Endometrial microvascular endothelial cells (primary cell): ENCODE measurements around the gene SLC35A3. TPM values are rescaled to one million over a fixed set of nuclear protein-coding genes. Genes with fewer than 3 reads are reported as not detected.
"Not testable (repeated sequence)": the region's sequence is repeated elsewhere in the genome, so short reads cannot be mapped to it uniquely, and the experiment has no call there.

Experiments
- in situ Hi-C: cut with HindIII; loops from 2 replicates; pipeline ENCODE4 v1.10.0; 2017; ENCODE audit warnings: low sequenced_read_pairs, low pct_unique_long_range_greater_than_20kb; ENCODE audit errors: inconsistent ontology term
- total RNA-seq: library from RNA; depleted of rRNA; stranded (reverse); fragments of >200 nt; gene quantifications from one replicate; pipeline ENCODE4 v1.2.3, GENCODE V29; 2015; ENCODE audit errors: inconsistent ontology term

The SLC35A3 gene
- total RNA-seq, 1 donor from 2014 or later, result 20.5 TPM

- in situ Hi-C loops, result no loop called here
These were observed 502 bp upstream of the SLC35A3 start for GRCh38 chr1:99969260-99969728.

- in situ Hi-C loops, result no loop called here
These were observed 988 bp downstream of the SLC35A3 start for GRCh38 chr1:99970713-99971255.

- in situ Hi-C loops, result not testable (repeated sequence)
These were observed 2.3 kb downstream of the SLC35A3 start for GRCh38 chr1:99972066-99972465.

- in situ Hi-C loops, result no loop called here
These were observed 5.7 kb downstream of the SLC35A3 start for GRCh38 chr1:99975529-99975928.

GRCh38 chr1:99977326-99977725 lies 7.5 kb downstream of the SLC35A3 start:
- in situ Hi-C loops, result not testable (repeated sequence)

- in situ Hi-C loops, result no loop called here
These were observed 8.4 kb downstream of the SLC35A3 start for GRCh38 chr1:99978218-99978617.

GRCh38 chr1:99979091-99979490 lies 9.3 kb downstream of the SLC35A3 start:
- in situ Hi-C loops, result no loop called here

GRCh38 chr1:99980928-99981327 lies 11.1 kb downstream of the SLC35A3 start:
- in situ Hi-C loops, result no loop called here

GRCh38 chr1:99986656-99987225 lies 16.9 kb downstream of the SLC35A3 start:
- in situ Hi-C loops, result no loop called here

- in situ Hi-C loops, result no loop called here
These were observed 18.5 kb downstream of the SLC35A3 start for GRCh38 chr1:99988210-99988765.

GRCh38 chr1:99992044-99992722 lies 22.4 kb downstream of the SLC35A3 start:
- in situ Hi-C loops, result no loop called here

GRCh38 chr1:99992760-99993467 lies 23.1 kb downstream of the SLC35A3 start:
- in situ Hi-C loops, result no loop called here

- in situ Hi-C loops, result no loop called here
These were observed 23.7 kb downstream of the SLC35A3 start for GRCh38 chr1:99993468-99993845.

- in situ Hi-C loops, result no loop called here
These were observed 24.7 kb downstream of the SLC35A3 start for GRCh38 chr1:99994496-99994895.

- in situ Hi-C loops, result no loop called here
These were observed 27.2 kb downstream of the SLC35A3 start for GRCh38 chr1:99996951-99997350.

- in situ Hi-C loops, result no loop called here
These were observed 31.7 kb downstream of the SLC35A3 start for GRCh38 chr1:100001462-100001861.

GRCh38 chr1:100005424-100005823 lies 35.6 kb downstream of the SLC35A3 start:
- in situ Hi-C loops, result no loop called here

GRCh38 chr1:100006688-100007087 lies 36.9 kb downstream of the SLC35A3 start:
- in situ Hi-C loops, result no loop called here

- in situ Hi-C loops, result no loop called here
These were observed 39.7 kb downstream of the SLC35A3 start for GRCh38 chr1:100009458-100009857.

GRCh38 chr1:100010804-100011203 lies 41.0 kb downstream of the SLC35A3 start:
- in situ Hi-C loops, result no loop called here
